Measurements from ENCODE around the gene ITSN1. TPM values are rescaled to one million over a fixed set of nuclear protein-coding genes. Genes with fewer than 3 reads are reported as not detected.

The ITSN1 gene
- total RNA-seq, 1 donor from 2014 or later: 77.5 TPM

- TF ChIP-seq CTCF (IDR thresholded peaks at IDR 0.05; ENCODE audit: unreplicated experiment): no peak
- peaks cover 17% of the 10 kb centered on the region for H3K4me1 Mint-ChIP-seq
- H3K27ac Mint-ChIP-seq: no peak overlapping the region
- no peak overlapping the region for H3K4me3 Mint-ChIP-seq
- no peaks in the 10 kb centered on the region for H3K9me3 Mint-ChIP-seq
- no peaks in the 10 kb centered on the region for H3K27me3 Mint-ChIP-seq (ENCODE audit: low read depth)
- DNase-seq (ENCODE audit: low spot score in 2 of 2, unreplicated experiment in 2 of 2): no peak
- peaks cover 28% of the 10 kb centered on the region for H3K36me3 Mint-ChIP-seq
Observed at GRCh38 chr21:33811167-33812010, 169.1 kb downstream of the ITSN1 start.

DNA sequence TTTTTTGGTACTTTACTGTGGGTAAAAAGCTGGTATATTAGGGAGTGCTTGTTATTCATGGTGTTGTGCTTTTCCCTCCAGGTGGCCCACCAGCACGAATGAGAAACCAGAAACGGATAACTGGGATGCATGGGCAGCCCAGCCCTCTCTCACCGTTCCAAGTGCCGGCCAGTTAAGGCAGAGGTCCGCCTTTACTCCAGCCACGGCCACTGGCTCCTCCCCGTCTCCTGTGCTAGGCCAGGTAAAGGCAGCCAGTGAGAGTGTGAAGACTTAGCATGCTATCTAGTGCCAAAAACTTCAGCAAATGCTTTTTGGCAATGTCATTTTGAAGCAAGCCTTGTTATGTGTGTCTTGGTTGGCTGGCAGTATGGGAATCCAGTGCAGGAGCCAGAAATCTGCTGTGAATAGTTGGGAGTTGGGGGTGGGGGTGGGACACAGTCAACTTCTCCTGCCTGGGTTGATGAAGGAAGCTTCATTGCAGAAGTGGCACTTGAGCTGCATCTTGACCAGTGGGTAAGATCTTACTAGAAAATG, 171.6 kb downstream of the ITSN1 start:
- no peaks in the 10 kb centered on the region for H3K9me3 Mint-ChIP-seq
- no peaks in the 10 kb centered on the region for H3K27me3 Mint-ChIP-seq (ENCODE audit: low read depth)
- H3K4me1 Mint-ChIP-seq: peaks cover 17% of the 10 kb centered on the region
- H3K4me3 Mint-ChIP-seq: no peak overlapping the region
- peaks cover 37% of the 10 kb centered on the region for H3K36me3 Mint-ChIP-seq
- no peak for TF ChIP-seq CTCF (IDR thresholded peaks at IDR 0.05; ENCODE audit: unreplicated experiment)
- no peak for DNase-seq (ENCODE audit: low spot score in 2 of 2, unreplicated experiment in 2 of 2)
- no peak overlapping the region for H3K27ac Mint-ChIP-seq

GRCh38 chr21:33815143-33815707, 172.9 kb downstream of the ITSN1 start:
- no peaks in the 10 kb centered on the region for H3K9me3 Mint-ChIP-seq
- H3K27me3 Mint-ChIP-seq (ENCODE audit: low read depth): no peaks in the 10 kb centered on the region
- no peak overlapping the region for H3K4me3 Mint-ChIP-seq
- no peak for TF ChIP-seq CTCF (IDR thresholded peaks at IDR 0.05; ENCODE audit: unreplicated experiment)
- no peak overlapping the region for H3K27ac Mint-ChIP-seq
- DNase-seq (ENCODE audit: low spot score in 2 of 2, unreplicated experiment in 2 of 2): no peak
- peaks cover 19% of the 10 kb centered on the region for H3K4me1 Mint-ChIP-seq
- H3K36me3 Mint-ChIP-seq: peaks cover 41% of the 10 kb centered on the region

DNA sequence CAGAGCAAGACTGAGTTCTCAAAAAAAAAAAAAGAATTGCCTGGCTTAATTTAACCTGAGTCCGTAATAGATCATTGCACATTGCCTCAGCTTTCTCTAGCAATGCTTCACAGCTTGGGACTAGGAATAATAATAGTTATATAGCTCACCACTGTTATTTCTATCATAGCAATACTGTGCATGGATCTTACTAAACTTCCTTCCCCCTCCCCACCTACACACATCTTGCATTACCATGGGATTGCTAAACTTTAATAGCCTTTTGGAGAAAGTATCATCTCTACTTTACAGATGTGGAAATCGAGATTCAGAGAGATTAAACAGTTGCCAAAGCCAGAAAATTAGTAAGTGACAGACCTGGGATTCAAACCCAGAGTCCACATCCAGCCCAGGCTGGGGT, 173.9 kb downstream of the ITSN1 start:
- TF ChIP-seq CTCF (IDR thresholded peaks at IDR 0.05; ENCODE audit: unreplicated experiment): no peak
- no peaks in the 10 kb centered on the region for H3K27me3 Mint-ChIP-seq (ENCODE audit: low read depth)
- peaks cover 16% of the 10 kb centered on the region for H3K4me1 Mint-ChIP-seq
- H3K36me3 Mint-ChIP-seq: peaks cover 42% of the 10 kb centered on the region
- no peak overlapping the region for H3K27ac Mint-ChIP-seq
- H3K9me3 Mint-ChIP-seq: no peaks in the 10 kb centered on the region
- no peak overlapping the region for H3K4me3 Mint-ChIP-seq
- DNase-seq (ENCODE audit: low spot score in 2 of 2, unreplicated experiment in 2 of 2): no peak

- no peak for DNase-seq (ENCODE audit: low spot score in 2 of 2, unreplicated experiment in 2 of 2)
- no peak for TF ChIP-seq CTCF (IDR thresholded peaks at IDR 0.05; ENCODE audit: unreplicated experiment)
- no peaks in the 10 kb centered on the region for H3K27me3 Mint-ChIP-seq (ENCODE audit: low read depth)
- no peaks in the 10 kb centered on the region for H3K9me3 Mint-ChIP-seq
- no peak overlapping the region for H3K4me3 Mint-ChIP-seq
- peaks cover 41% of the 10 kb centered on the region for H3K36me3 Mint-ChIP-seq
- no peak overlapping the region for H3K27ac Mint-ChIP-seq
- H3K4me1 Mint-ChIP-seq: peaks cover 17% of the 10 kb centered on the region
Observed at GRCh38 chr21:33817138-33817537, 174.8 kb downstream of the ITSN1 start.
